GM19099 (cell line): ENCODE results near the gene FETUB.

ENCODE experiments used
- POLR2A ChIP-seq: IDR thresholded peaks from 3 replicates; pipeline ENCODE4 v1.6.1; 2011; ENCODE audit warnings: low read depth; ENCODE audit not compliant: insufficient read length; ENCODE audit errors: extremely low read depth

The FETUB gene, protein sequence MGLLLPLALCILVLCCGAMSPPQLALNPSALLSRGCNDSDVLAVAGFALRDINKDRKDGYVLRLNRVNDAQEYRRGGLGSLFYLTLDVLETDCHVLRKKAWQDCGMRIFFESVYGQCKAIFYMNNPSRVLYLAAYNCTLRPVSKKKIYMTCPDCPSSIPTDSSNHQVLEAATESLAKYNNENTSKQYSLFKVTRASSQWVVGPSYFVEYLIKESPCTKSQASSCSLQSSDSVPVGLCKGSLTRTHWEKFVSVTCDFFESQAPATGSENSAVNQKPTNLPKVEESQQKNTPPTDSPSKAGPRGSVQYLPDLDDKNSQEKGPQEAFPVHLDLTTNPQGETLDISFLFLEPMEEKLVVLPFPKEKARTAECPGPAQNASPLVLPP

DNA sequence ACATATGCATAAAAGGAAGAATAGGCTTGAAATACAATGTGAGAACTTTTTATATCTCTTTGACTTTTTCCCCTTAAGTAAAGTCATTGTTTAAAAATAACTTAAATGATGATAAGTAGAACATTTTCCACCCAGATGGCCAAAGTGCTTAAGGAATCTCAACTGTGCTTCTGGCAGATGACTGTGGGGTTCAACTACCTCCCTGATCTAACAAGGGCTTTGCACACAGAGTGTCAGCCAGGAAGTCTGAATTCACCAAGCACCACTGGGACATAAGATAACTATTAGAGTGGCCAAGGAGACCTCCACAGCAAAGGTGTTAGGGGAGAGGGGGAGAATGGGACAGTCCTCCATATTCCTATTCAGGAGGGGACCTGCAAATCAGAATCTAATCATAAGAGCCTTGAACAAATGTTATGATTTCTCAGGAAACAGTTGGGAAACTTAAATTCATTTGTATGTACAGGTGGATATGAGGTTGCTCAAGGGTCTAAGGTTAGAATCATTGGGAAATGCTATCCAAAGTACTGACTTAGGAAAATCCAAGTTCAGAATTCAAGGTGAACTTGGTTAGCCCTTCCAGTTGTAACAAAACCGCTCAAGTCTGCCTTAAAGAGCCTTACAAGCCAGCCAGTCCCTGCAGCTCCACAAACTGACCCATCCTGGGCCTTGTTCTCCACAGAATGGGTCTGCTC lies at the start of gene FETUB:
Gene FETUB, plus strand, starts transcription at position 622 of the 695 bp plus-strand sequence. Its CDS starts 62 bp downstream, at position 684.
- TF ChIP-seq POLR2A = no peak

- TF ChIP-seq POLR2A = no peak
Measured at GRCh38 chr3:186590580-186591295, 49.5 kb upstream of the FETUB start.

- TF ChIP-seq POLR2A = no peak
Measured at GRCh38 chr3:186592682-186593081, 47.5 kb upstream of the FETUB start.

- no peak for TF ChIP-seq POLR2A
Measured at GRCh38 chr3:186593862-186594261, 46.3 kb upstream of the FETUB start.

DNA sequence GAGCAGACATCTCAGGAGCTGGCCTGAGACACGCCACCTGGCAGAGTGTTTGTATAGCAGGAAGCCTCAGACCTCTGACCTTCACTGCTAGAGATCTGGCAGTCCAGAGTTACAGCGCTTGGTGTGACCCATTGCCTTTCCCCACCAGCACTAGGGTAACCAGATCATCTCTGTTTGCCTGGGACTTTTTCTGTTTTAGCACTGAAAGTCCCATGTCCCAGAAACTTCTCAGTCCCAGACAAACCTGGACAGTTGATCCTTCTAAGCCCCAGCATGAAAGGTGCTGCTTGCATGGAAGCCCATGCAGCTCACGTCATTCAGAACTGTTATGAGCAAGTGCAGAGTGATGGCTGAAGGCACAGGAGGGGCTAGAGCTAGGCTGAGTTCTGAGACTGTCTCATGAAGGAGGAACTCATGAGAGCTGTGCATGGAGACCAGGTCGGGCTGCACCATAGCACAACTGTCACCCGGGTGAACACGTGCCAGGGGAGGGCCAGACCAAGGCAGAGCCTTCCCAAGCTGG lies 45.5 kb upstream of the FETUB start:
- TF ChIP-seq POLR2A = no peak

GRCh38 chr3:186596568-186597287 lies 43.5 kb upstream of the FETUB start:
- TF ChIP-seq POLR2A = no peak

DNA sequence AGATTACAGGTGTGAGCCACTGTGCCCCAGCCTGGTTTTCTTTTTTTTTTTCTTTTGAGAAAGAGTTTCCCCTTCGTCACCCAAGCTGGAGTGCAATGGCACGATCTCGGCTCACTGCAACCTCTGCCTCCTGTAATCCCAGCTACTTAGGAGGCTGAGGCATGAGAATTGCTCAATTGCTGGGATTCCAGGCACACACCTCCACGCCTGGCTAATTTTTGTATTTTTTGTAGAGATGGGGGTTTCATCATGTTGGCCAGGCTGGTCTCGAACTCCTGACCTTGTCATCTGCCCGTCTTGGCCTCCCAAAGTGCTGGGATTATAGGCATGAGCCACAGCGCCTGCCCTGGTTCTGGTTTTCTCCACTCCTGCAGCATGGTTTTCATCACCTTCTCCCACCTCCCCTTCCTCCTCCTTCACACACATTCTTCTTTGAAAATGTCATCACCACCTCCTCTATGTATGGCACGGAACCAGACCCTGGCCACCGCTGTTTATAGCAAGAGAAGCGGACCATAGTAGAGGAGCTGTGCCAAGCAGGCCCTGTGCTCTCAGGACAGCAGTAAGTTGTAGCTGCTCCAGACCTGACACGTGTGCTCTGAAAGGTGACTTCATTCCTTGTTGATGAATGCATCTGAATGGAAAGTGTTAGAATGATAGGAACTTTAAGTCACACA lies 42.0 kb upstream of the FETUB start:
- TF ChIP-seq POLR2A = no peak

- no peak for TF ChIP-seq POLR2A
Measured at GRCh38 chr3:186598794-186599141, 41.4 kb upstream of the FETUB start.

- no peak for TF ChIP-seq POLR2A
Measured at GRCh38 chr3:186599142-186599784, 40.9 kb upstream of the FETUB start.

DNA sequence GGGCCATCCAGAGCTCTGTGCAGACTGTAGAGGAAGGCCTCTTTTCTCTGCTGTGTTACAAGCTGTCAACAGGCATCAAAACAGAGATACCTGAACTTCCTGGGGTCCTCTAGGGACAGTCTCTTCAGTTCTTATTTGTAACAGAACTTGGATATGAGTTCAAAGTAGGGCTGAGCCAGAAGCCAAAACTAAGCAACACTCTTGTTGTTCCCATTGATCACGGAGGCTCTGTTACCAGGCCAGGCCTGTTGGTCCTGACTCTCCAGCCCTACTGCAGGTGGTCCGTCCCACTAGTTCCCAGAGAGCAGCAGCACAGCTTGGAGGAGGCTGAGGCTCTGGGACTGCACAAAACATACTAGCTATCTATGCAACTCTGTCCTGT lies 40.4 kb upstream of the FETUB start:
- no peak for TF ChIP-seq POLR2A

- no peak for TF ChIP-seq POLR2A
Measured at GRCh38 chr3:186600896-186601295, 39.3 kb upstream of the FETUB start.

- no peak for TF ChIP-seq POLR2A
Measured at GRCh38 chr3:186603159-186603558, 37.0 kb upstream of the FETUB start.

DNA sequence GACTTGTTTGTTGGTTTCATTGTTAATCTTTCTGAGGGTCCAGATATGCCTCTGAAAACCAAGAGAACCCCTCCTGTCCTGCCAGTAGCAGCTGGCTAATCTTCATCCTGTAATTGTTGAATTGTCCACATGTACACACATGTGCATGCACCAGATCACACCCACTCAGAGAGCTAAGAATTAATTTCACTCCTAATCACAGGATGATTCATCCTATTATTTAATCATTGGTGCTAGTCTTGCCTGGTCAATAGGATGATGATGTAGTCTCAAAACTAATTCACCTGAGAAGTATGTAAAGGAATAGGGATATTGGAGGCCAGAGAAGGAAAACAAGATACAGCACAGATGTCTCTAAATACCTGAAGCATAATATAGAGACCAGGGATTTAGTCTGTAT lies 35.1 kb upstream of the FETUB start:
- TF ChIP-seq POLR2A = no peak
